Measurements from ENCODE around the gene S1PR2.
"Not testable (repeated sequence)": the region's sequence is repeated elsewhere in the genome, so short reads cannot be mapped to it uniquely, and the experiment has no call there.

S1PR2 gene

DNA sequence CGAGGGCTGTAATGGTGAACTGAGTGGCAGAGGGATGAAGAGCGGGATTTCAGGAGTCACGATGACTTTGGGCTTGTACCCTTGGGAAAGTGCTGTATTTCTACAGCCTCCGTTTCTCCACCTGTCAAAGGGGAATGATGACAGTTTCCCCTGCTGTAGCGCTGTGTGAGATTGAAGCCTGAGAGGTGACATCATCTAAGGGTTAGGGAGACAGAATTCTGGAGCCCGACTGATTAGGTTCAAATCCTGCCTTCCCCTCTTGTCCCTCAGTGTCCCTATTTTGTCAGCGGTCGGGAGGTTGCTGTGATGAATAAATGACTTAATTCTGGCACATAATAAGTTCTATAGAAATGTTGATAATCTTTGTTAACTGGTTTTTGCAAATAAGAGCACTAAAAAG is 21.6 kb upstream of the S1PR2 start:
- DNase-seq = no peak

DNA sequence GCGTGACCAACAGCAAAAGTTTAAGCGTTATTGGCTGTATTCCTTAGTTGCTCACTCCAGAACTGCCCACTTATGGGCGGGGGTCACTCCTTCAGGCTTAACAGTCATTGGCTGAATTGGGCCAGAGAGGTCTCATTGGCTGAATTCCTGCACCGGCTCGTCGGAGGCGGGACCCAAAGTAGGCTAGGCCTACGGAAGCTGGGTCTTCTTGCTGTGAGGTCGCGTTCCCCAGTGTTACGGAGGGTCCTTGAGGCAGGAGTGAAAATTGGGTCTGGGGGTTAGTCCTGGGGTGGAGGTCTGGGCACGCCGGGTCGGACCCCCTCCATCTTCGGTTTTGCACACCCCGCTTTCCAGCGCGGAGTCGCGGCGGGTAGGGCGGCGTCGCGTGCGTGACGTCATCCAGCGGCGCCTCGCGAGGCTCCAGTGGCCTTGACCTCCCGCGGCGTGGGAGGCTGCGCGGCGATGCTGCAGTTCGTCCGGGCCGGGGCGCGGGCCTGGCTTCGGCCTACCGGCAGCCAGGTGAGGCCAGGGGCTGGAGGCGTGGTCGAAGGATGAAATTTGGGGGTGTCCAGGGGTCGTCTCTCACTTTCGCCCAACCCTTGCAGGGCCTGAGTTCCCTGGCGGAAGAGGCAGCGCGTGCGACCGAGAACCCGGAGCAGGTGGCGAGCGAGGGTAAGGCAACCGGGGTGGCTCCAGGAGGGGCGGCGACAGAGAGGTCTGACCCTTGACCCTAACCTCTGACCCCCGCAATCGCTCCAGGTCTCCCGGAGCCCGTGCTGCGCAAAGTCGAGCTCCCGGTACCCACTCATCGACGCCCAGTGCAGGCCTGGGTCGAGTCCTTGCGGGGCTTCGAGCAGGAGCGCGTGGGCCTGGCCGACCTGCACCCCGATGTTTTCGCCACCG is 20.9 kb upstream of the S1PR2 start, which contains the start of gene MRPL4:
MRPL4 (plus strand) TSS at position 423 of the 903 bp plus-strand sequence; CDS start at position 463, 40 bp downstream.
- DNase-seq = peak; percentile 97

DNA sequence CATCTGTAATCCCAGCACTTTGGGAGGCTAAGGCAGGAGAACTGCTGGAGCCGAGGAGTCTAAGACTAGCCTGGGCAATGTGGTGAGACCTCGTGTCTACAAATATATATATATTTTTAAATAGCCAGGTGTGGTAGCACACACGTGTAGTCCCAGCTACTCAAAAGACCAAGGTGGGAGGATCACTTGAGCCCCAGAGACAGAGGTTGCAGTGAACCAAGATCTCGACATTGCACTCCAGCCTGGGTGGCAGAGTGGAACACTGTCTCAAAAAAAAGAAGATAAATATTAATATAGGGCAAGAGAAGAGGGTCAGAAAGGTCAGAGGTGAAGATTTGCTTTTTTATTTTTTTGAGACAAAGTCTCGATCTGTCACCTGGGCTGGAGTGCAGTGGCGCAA is 15.4 kb upstream of the S1PR2 start:
- DNase-seq = no peak

DNA sequence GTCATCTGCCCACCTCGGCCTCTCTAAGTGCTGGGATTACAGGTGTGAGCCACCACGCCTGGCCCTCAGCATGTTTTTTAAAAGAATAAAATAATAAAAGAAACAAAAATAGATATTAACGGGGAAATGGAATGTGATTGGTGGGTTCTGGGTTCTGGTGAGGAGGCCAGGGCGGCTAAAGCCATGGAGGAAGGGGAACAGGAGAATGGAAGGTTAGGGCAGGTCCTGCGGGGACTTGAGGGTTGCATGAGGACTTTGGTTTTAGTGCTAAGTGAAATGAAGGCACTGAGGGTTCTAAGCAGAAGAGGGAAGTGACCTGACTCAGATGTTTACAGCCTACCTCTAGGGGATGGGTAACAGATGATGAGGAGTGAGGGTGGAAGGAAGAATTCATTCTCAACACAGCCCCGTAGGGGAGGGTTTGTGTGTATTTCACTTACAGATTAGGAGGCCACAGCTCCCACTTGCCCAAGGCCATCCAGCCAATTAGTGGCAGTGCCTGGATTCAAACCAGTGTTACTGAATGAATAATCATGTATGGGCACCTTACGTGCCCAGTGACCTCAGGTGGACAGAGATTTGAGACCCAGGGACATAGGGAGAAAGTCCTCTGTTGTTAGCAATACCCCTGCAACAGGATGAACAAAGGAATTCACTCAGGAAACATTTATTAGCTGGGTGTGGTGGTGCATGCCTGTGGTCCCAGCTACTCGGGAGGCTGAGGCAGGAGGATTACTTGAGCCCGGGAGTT is 14.2 kb upstream of the S1PR2 start:
- no peak for DNase-seq

DNA sequence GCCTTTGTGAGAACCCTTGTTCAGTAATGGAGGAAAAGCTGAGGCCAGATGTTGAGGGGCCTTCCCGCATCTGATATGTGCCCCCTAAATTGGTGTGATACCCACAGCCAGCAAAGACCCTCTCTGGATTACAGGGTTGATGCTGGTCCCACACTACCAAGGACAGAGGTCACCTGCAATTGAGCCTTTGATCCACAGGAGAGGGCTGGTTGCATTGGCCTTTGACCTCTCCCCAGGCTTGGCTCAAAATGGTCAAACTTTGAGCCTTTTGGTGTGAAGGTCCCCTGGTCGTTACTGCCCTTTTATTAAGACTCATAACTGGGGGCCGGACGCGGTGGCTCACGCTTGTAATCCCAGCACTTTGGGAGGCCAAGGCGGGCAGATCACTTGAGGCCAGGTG is 12.5 kb upstream of the S1PR2 start:
- DNase-seq = no peak

DNA sequence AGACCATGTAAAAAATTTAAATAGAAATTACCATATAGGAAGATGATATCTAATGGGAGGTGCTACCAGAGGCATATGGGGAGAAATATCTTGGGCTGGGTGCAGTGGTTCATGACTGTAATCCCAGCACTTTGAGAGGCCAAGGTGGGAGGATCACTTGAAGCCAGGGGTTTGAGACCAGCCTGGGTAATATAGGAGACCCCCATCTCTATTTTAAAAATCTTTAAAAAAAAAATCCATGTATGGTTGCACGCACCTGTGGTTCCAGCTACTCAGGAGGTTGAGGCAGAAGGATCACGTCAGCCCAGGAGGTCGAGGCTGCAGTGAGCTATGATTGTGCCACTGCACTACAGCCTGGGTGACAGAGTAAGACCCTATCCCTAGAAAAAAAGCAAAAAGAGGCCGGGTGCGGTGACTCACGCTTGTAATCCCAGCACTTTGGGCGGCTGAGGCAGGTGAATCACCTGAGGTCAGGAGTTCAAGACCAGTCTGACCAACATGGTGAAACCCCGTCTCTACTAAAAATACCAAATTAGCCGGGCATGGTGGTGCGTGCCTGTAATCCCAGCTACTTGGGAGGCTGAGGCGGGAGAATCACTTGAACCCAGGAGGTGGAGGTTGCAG is 10.8 kb upstream of the S1PR2 start:
- DNase-seq = not testable (repeated sequence)

DNA sequence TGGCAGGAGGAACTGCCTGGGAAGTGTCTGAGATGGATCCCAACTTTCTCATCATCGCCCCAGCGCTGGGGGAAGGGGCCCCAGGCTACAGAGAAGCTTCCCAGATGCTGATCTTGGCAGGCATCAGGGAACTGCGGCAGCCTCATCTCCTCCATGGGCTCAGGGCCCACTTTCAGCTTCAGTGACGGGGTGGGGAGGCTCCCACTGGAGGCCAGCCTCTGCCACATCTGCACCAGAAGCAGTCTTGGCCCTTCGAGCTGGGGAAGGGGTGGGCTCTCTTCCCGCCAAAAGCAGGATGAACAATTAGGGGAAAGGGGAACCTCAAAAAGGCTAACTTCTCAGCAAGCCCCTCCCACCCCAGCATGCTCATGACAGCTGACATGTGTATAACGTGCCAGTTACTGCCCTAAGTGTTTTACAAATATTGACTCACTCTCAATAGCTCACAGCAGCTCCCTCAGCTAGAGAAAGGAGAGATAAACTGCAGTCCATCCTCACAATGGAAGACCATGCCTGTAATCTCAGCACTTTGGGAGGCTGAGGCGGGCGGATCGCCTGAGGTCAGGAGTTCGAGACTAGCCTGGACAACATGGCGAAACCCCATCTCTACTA is 7.1 kb upstream of the S1PR2 start:
- no peak for DNase-seq

DNA sequence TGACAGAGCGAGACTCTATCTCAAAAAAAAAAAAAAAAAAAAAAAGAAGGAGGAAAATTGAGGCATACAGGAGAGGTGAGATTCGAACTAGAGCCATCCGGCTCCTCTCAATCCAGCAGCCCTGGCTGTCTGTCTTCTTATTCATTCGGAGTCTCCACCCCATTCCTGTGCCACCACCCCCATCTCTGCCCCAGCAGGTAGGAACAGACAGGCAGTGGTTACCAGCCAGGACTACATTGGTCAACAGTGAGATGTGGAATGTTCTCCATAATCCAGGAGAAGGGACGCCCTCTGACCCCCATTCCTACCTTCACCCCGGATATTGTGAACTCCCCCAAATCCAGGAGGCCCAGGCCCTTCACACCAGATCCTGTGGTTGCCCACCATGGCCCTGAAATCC is 6.6 kb upstream of the S1PR2 start:
- no peak for DNase-seq

DNA sequence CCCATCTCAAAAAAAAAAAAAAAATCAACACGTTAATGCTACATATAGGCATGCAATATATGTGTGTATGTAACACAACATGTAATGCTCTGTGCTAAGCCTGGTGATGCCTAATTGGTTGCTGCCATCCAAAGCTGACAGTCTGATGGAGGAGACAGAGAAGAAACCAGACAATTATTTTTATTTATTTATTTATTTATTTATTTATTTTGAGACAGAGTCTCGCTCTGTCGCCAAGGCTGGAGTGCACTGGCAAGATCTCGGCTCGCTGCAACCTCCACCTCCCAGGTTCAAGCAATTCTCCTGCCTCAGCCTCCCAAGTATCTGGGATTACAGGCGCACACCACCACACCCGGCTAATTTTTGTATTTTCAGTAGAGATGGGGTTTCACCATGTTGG is 4.3 kb upstream of the S1PR2 start:
- DNase-seq = not testable (repeated sequence)

DNA sequence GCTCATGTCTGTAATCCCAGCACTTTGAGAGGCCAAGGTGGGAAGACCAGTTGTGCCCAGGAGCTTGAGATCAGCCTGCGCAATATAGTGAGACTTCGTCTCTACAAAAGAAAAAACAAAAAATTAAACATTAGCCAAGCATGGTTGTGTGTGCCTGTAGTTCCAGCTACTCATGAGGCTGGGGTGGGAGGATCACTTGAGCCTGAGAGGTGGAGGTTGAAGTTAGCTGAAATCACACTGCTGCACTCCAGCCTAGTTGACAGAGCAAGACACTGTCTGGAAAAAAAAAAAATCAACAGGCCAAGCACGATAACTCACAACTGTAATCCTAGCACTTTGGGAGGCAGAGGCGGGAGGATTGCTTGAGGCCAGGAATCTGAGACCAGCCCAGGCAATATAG is 3.9 kb upstream of the S1PR2 start:
- no peak for DNase-seq

DNA sequence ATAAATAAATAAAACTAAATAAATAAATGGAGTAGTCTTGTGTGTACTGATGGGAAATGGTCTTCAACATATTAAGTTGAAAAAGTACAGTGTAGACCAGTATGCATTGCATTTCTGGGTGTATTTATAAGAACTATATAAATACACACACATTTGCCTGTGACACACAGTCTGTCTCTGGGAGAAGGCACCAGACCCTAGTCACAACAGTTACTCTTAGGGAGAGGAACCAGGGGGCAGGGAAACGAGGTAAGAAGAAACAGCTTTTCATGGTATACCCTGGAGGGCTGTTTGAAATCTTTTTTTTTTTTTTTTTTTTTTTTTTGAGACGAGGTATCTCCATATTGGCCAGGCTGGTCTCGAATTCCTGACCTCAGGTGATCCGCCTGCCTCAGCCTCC is 2.8 kb upstream of the S1PR2 start:
- DNase-seq = no peak

DNA sequence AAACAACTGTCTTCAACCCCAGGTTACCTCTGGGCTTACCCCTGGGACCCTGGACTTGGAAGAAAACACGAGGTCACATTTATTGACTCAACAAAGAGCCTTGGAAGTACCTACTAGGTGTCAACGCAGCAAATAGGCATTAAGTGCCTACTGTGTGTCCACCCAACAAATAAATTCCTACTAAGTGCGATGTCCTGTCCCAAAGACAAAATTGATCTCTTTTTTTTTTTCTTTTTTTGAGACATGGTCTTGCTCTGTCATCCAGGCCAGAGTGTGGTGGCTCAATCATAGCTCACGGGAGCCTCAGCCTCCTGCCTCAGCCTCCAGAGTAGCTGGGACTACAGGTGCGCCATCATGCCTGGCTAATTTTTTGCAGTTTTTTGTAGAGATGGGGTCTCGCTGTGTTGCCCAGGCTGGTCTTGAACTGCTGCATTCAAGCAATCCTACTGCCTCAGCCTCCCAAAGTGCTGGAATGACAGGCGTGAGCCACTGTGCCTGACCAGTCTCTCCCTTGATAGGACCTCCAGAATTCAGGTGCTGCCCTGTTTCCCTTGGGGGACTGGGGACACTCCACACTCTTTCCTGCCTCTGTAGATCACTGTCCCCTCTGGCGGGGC is 589 bp upstream of the S1PR2 start:
- DNase-seq = no peak

DNA sequence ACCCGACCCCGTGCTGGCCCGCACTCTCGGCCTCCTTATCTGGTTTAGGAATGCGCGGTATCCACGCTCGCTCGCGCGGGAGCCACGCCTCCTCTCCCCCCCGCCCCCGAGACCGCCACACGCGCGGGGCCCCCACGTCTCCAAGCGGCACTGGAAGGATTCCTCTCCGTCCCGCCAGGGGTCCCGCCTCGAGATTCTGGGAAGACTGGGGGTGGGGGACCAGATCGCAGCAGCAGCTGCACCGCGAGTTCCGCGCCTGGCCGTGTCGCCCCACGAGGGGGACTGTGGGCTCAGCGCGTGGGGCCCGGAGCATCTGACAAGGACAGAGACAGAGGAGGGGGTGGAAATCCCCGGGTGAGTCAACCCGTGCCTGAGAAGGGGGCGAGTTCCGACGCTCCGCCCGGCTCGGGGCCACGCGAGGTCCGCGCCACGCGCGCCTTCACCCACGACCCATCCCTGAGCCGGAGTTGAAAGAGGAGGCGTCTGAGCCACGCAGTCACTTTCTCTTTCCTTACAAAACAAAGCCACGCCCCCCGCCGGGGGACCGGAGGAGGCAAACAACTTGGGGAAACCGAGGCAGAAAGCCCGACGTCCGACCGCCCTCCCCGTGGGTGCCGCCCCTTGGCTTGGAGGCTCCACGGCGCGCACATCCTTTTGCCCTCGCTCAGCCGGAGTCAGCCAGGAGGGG is 814 bp downstream of the S1PR2 start:
- peak; percentile 71 for DNase-seq

DNA sequence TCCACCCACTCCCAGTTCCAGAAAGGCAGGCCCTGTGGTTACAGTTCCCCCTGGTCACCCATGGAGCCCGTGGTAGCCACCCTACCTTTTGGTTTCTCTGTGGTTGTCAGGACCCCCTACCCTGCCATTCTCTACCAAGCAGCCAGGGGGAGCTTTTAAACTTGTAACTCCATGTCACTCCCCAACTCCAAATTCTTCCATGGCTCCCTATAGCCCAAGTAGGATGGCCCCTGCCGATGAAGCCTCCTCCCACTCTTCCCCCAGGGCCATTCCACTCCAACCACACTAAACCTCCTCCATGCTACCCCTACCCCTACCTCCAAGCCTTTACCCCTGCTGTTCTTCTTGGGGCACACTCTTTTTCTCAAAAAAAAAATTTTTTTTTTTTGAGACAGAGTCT is 2.2 kb downstream of the S1PR2 start:
- DNase-seq = peak; percentile 47

DNA sequence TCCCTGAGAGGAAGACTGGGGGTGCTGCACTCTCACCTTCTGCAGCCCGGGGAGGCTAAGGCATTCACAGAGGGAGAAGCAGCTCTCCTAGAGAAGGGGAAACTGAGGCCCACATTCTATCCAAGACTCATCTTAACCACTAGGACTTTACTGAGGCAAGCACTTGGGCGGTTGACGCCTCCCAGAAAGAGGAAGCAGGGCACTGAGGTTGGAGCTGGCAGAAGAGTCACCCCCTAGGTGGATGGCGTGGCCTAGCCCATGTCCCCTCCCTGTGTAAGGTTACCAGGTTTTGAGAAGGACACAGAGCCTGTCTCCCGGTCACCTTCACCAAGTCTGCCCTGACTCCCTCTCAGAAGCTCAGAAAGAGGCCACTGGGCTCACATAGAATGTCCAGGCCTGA is 2.7 kb downstream of the S1PR2 start:
- DNase-seq = no peak

DNA sequence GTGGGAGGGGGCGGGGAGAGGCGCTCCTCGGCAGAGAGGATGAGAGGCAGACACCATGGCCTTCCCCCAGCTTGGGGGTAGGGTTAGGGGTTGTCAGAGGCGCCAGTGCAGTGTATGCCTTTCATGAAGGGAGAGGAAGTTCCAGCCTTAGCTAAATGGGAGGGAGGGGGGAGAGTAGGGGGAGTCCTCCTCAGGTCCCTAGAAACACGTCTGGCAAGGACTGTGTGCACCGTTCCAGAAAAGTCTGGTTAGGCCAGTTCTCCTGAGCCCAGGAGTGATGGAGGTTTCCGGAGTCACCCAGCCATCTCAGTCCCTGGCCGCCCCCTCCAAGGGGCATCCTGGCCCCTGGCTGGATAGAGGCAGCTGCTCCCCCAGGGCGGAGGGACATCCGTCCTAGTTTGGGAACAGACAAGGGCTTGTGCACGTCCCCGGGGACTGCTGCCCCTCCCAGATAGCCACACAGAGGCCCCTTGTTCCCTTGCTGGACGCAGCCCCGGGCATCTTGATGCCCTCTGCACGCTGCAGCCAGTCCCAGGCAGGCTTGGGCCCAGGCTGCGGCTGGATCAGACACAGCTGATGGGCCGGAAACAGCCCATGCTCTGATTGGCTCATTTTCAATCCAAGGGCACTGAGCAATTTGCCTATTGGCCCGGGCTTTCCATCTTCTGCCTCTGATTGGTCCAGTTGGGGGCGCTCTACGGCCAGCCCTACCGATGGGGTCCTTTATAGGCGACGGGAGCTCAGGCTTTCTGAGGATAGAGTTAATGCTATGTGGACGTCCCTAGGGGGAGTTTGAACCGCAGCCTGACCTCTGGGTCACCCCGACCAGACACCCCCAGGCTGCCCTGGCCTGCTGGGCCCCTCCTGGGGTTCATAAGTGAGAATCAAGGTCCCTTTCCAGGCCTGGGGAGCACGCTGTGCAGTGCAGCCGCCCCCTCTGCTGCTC is 3.8 kb downstream of the S1PR2 start:
- DNase-seq = no peak

DNA sequence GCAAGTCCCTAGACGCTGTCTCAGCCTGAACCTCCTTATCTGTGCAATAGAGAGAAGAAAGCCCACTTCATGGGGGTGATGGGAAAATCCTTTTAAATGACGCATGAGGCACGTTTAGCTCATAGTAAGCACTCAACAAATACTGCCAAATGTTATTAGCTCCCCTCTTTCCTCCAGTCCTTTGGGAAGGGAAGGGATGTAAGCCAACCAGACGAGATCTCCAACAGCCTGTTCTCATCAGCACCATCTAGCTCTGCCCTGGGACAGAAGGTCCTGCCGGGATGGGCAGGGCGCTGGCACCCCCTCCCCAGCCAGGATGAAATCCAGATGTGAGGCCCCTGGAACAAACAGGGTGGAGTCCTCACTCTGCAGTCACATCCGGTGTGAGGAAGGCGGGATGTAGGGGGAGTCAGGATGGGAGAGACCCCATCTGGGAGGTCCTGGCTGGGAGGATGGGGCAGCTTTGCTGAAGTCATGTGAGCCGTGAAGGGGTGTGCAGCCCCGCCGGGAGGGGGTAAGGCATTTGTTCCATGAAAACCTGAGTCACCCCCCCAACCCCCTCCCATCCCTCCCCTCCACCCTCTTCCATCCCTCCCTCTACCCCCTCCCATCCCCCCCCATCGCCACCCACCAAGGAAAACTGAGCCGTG is 4.6 kb downstream of the S1PR2 start:
- DNase-seq = no peak

DNA sequence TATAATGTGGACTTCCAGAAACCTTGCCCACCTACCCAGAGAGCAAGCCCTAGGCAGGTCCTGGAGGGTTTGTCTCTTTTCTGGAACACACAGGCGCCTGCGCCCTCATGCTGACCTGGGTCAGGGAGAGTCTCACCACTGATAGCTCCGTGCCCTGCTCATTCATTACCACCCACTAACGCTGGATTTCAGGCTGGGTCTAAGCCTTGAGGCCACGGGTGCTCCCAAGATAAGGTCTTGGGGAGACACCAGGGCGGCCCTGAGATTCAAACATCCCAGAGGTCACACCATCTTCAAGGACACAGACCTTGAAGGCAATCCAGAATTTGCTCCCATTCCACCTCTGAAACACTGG is 5.1 kb downstream of the S1PR2 start:
- no peak for DNase-seq

DNA sequence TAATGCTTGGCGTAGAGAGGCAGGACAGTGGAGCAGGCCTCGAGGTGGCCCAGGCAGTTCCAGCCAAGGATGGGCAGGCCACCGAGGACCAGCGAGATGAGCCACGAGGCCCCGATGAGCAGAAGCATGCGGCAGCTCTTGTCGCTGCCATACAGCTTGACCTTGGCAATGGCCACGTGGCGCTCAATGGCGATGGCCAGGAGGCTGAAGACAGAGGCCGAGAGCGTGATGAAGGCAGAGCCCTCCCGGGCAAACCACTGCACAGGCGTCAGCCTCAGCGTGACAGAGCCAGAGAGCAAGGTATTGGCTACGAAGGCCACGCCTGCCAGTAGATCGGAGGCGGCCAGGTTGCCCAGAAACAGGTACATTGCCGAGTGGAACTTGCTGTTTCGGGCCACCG is 6.8 kb downstream of the S1PR2 start:
- no peak for DNase-seq

DNA sequence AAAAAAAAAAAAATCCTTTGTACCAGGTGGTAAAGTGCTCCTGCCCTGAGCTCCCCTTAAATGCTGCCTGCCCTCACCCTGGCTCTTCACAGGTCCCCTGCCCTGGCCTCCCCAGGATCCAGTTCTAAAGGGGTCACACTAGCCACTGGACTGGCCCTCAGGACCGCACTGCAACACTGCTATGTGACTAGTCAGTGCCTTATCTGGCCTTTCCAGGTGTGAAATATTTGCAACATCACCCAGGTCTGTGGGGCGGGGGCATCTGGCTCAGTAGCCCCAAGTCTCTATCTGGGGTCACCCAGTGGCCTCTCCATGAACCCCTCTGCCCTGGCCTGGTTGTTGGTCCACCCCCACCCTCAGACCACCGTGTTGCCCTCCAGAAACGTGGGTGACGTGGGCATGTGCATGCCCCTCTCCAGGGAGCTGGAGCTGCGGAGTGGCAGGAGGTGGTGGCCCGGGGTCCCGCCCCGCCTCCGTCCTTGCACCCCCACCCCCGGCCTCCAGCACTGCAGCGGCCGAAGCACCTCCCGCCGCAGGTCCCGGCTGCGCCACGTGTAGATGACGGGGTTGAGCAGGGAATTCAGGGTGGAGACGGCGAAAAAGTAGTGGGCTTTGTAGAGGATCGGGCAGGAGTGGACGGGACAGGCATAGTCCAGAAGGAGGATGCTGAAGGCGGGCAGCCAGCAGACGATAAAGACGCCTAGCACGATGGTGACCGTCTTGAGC is 7.5 kb downstream of the S1PR2 start:
- DNase-seq = no peak

Measured in central memory CD4-positive, alpha-beta T cell (primary cell).